Measurements from ENCODE around the gene EVX2.

EVX2 gene

DNA sequence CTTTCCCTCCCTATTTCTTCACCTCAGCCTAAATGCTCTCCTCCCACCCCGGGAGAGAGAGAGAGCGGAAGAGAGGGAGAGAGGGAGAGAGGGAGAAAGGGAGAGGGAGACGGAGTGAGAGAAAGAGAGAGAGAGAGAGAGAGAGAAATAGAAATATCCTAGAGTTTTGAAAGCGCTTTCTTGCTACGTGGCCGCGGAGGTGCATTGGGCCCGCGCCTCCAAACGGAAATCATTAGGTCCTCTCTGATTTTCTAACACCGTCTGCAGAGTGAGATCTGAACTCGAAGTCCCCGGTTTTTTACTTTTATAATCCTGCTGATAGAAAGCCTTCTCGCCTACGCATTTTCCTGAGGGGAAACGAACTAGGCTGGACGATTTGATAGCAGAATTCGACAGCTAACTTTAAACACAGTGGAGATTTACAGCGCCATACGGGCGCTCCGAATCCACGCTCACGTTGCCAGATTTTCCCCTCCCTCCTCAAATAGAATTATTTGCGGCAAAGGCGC is 903 bp upstream of the EVX2 start:
- H3K36me3 ChIP-seq (ENCODE audit: control insufficient read depth, insufficient read depth, low read length) = no peaks in the 10 kb centered on the region
- no peak overlapping the region for H3K4me3 ChIP-seq (ENCODE audit: low read depth, low read length)
- H3K4me1 ChIP-seq (ENCODE audit: control insufficient read depth, insufficient read depth, low read length) = peaks cover 17% of the 10 kb centered on the region
- H3K27ac ChIP-seq (ENCODE audit: low read depth, low read length) = no peak overlapping the region
- no peaks in the 10 kb centered on the region for H3K9me3 ChIP-seq (ENCODE audit: control insufficient read depth, insufficient read depth, low read length)
- H3K9ac ChIP-seq (ENCODE audit: low read depth, low read length) = no peak overlapping the region
- peaks cover 98% of the 10 kb centered on the region for H3K27me3 ChIP-seq (ENCODE audit: control insufficient read depth, insufficient read depth, low read length)

DNA sequence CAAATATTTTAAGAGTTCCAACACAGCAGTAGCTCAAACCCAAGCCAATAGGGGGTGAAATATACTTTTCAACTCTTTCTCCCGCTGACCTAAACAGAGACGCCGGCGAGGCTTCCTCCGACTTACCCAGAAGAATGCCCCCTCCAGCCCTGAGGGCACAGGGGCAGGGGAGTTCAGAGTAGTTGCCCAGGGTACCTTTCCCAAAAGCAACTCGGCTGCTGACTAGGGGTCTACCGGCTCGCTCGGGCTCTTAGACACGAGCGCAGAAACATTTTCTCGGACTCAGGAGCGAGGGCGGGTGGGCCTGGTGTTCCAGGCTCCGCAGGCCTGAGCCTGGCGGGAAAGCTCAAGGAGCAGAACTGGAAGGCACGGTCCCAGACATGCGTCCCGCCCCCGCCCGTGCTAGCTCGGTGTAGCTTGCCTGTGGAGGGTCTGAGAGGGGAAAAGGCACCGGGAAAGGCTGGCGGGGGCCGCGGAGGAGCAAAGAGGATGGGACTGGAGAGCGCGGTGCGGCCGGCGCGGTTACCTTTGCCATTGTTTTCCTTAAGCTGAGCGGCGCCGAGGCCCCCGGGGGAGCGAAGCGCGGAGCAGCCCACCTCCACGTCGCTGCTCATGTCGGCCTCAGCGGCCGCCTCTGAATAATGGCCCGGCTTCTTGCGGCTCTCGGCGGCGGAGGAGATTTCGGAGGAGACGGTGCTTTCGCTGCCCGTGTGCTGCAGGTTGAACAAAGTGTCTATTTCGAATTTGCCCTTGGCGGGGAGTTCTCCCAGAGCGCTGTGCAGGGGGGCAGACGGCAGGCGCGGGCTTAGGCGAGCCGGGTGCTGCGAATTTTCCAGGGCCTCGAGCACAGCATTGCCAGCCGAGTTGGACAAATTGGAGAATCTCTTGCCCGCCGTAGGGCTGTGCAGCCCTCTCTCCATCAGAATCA is 674 bp downstream of the EVX2 start:
- Histone ChIP-seq H3K27ac (ENCODE audit: low read depth, low read length) (no peak overlapping the region), H3K36me3 (ENCODE audit: control insufficient read depth, insufficient read depth, low read length) (no peaks in the 10 kb centered on the region), H3K9ac (ENCODE audit: low read depth, low read length) (no peak overlapping the region), H3K27me3 (ENCODE audit: control insufficient read depth, insufficient read depth, low read length) (peaks cover 98% of the 10 kb centered on the region), H3K9me3 (ENCODE audit: control insufficient read depth, insufficient read depth, low read length) (no peaks in the 10 kb centered on the region), H3K4me3 (ENCODE audit: low read depth, low read length) (no peak overlapping the region), H3K4me1 (ENCODE audit: control insufficient read depth, insufficient read depth, low read length) (peaks cover 9% of the 10 kb centered on the region; the same call in 1 of the 2 replicates)

DNA sequence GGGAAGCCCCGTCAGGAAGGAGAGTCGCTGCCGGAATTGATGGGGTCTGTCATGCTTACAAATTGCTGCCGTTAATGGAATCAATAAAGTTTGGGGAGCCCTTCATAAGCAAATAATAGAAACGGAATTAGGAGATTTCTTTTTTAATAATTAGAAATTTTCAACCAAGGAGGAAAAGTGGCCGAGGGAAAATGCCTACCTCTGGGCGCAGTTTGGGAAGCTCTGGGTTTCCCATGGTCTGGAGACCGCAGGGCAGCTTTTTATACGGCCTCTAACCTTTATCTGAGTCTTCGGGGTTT is 1.3 kb downstream of the EVX2 start:
- 0 out of 2 replicates have a peak overlapping the region, but pooled peaks have one; percentile 2 for H3K4me3 ChIP-seq (ENCODE audit: low read depth, low read length)
- no peak overlapping the region for H3K9ac ChIP-seq (ENCODE audit: low read depth, low read length)
- no peak overlapping the region for H3K27ac ChIP-seq (ENCODE audit: low read depth, low read length)
- H3K4me1 ChIP-seq (ENCODE audit: control insufficient read depth, insufficient read depth, low read length) = peaks cover 5% of the 10 kb centered on the region; the same call in 1 of the 2 replicates
- H3K9me3 ChIP-seq (ENCODE audit: control insufficient read depth, insufficient read depth, low read length) = no peaks in the 10 kb centered on the region
- peaks cover 98% of the 10 kb centered on the region for H3K27me3 ChIP-seq (ENCODE audit: control insufficient read depth, insufficient read depth, low read length)
- no peaks in the 10 kb centered on the region for H3K36me3 ChIP-seq (ENCODE audit: control insufficient read depth, insufficient read depth, low read length)

DNA sequence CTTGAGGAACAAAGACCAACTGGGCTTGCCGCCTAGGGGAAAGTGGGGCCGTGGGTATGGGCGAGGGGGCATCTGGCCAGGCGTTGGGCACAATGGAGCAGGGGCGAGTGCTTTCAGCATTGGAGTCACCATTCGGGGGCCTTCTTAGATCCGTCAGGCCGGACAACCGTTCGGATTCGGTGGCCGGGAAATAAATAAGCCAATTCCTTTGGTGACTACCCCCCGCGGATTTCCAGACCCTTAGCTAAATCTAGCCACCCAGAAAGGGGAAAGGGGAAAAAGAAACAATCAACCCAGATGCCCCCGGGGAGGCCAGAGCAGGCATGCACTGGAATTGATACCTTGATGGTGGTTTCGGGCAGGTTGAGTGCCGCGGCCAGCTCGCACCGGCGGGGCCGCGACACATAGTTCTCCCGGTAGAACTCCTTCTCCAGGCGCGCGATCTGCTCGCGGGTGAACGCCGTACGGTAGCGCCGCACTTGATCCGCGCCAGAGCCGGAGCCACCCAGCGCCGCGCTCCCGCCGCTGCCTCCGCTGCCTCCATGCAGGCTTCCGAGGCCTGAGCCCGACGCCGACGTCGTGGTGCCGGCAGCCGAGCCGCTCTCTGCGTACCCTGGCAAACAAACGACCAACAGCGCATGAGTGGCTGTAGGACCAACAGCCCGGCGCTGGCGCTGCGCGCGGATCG is 1.8 kb downstream of the EVX2 start:
- Histone ChIP-seq H3K9me3 (ENCODE audit: control insufficient read depth, insufficient read depth, low read length) (no peaks in the 10 kb centered on the region), H3K9ac (ENCODE audit: low read depth, low read length) (no peak overlapping the region), H3K27me3 (ENCODE audit: control insufficient read depth, insufficient read depth, low read length) (peaks cover 98% of the 10 kb centered on the region), H3K4me1 (ENCODE audit: control insufficient read depth, insufficient read depth, low read length) (peaks cover 5% of the 10 kb centered on the region; the same call in 1 of the 2 replicates), H3K27ac (ENCODE audit: low read depth, low read length) (no peak overlapping the region), H3K36me3 (ENCODE audit: control insufficient read depth, insufficient read depth, low read length) (no peaks in the 10 kb centered on the region), H3K4me3 (ENCODE audit: low read depth, low read length) (0 out of 2 replicates have a peak overlapping the region, but pooled peaks have one; percentile 2)

DNA sequence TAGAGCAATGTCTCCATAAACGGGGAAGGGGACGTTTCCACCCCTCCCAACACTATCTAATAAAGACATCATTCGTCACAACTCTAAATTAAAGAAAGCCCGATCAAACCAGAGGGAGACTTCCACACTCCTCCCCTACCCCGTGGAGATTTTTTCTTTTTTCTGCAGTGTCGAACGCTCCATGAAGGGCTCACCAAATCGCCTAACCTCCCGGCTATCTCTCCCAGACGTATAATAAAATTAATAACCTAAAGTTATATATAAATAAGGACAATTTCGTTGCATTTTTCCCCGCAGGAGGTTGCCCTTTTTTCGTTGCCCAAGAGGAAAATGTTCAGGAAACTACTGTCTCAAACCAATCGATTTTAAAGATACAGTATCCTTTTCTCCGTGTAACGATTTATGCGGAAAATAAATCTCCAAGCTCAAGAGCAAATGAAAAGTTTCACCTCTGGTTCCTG is 2.4 kb downstream of the EVX2 start:
- Histone ChIP-seq H3K4me3 (ENCODE audit: low read depth, low read length) (no peak overlapping the region), H3K27ac (ENCODE audit: low read depth, low read length) (no peak overlapping the region), H3K9me3 (ENCODE audit: control insufficient read depth, insufficient read depth, low read length) (no peaks in the 10 kb centered on the region), H3K4me1 (ENCODE audit: control insufficient read depth, insufficient read depth, low read length) (peaks cover 5% of the 10 kb centered on the region; the same call in 1 of the 2 replicates), H3K27me3 (ENCODE audit: control insufficient read depth, insufficient read depth, low read length) (peaks cover 98% of the 10 kb centered on the region), H3K36me3 (ENCODE audit: control insufficient read depth, insufficient read depth, low read length) (no peaks in the 10 kb centered on the region), H3K9ac (ENCODE audit: low read depth, low read length) (no peak overlapping the region)

DNA sequence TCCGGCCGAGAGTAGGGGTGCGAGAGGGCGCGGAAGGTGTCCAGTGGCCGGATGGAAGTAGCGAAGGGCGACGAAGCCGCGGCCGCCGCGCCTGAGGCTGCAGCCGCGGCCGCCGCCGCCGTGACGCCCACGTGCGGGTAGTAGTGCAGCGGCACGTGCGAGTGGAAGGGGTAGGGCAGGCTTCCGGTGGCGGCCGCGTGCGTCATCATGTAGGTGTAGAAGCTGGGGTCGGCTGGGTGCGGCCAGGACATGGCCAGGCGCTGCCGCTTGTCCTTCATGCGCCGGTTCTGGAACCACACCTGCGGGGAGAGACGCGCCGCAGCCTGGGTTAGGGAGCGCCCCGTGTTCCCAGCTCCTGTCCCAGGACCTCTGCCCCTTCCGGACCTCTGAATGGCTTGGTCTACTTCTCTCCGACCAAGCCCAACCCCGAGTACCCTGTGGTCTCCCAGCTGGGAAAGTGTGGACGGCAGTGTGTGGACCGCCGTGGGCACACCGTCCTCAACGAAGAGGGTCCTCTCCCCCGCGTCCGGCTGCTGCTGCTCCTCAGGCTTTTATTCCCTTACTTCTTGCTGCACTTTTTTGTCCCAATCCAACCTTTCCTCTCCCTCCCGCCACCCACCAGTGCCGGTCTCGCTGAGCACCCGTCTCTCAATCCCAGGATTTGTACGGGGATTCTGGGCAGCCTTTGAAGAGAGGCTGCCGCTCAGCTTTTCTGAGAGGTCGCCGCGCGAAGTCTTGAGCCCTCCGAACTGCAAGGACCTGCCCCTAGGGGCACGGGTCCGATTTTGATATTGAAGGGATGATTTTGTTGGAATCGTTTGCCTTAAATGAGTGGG is 3.0 kb downstream of the EVX2 start:
- Histone ChIP-seq H3K36me3 (ENCODE audit: control insufficient read depth, insufficient read depth, low read length) (no peaks in the 10 kb centered on the region), H3K9ac (ENCODE audit: low read depth, low read length) (no peak overlapping the region), H3K4me3 (ENCODE audit: low read depth, low read length) (peak overlapping the region; percentile 49), H3K9me3 (ENCODE audit: control insufficient read depth, insufficient read depth, low read length) (no peaks in the 10 kb centered on the region), H3K4me1 (ENCODE audit: control insufficient read depth, insufficient read depth, low read length) (peaks cover 3% of the 10 kb centered on the region; the same call in 1 of the 2 replicates), H3K27me3 (ENCODE audit: control insufficient read depth, insufficient read depth, low read length) (peaks cover 98% of the 10 kb centered on the region), H3K27ac (ENCODE audit: low read depth, low read length) (no peak overlapping the region)

DNA sequence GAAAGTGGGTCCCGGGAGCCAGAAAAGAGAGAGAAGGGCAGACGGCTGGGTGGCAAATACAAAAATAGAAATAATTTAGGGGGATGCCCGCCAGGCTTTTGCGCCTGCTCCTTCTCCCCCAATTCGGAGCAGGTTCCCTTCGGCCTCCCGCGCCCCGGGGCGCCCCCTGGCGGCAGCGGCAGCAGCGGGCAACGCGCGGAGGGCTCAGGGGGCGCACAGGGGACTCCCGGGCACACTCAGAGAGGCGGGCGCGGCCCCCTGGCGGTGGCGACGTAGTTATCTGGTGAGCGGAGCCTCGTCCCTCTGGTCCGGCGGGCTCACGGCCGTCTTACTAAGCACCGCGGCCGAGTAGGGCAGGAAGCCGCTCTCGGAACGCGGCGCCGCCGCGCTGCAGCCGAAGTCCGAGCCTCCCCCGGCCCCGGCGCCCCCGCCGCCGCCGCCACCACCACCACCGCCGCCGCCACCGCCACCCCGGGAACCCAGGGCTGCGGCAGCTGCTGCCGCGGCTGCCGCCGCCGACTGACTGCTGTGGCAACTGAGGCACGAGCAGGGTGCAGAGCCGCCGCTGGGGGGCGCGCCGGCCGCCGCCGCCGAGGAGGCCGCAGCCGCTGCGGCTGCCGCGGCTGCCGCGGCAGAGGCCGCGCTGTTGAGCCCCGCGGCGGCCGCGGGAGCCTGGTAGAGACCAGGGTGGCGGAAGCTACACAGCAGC is 3.8 kb downstream of the EVX2 start:
- no peaks in the 10 kb centered on the region for H3K36me3 ChIP-seq (ENCODE audit: control insufficient read depth, insufficient read depth, low read length)
- peak overlapping the region; percentile 49 for H3K4me3 ChIP-seq (ENCODE audit: low read depth, low read length)

DNA sequence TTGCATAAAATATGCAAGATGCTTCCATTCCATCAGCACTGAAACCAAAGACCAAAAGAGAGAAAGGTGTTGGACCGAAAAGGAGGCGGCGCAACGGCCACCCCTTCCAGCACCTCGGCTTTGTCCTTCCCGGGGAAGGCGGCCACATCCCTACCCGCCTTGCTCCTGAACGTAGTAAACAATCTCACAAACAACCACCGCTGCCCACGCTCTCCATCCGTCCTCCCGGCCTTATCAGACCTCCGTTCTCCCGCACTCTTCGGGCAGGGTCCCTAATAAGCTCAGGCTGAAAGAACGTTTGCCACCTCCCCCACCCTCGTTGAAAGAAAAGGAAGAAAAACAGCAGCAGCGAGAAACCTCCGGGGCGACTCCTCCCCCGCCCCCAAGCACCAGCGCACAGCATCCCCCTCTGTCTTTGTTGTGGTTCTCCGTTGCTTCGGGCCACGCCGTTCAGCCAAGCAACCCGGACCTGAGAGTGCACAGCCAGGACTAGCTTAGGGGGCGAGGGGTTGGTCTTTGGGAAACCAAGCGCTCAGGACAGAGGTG is 4.4 kb downstream of the EVX2 start:
- no peak overlapping the region for H3K27ac ChIP-seq (ENCODE audit: low read depth, low read length)
- H3K4me1 ChIP-seq (ENCODE audit: control insufficient read depth, insufficient read depth, low read length) = 0 out of 2 replicates have a peak, but pooled peaks cover 3% of the 10 kb centered on the region
- H3K4me3 ChIP-seq (ENCODE audit: low read depth, low read length) = peak overlapping the region; percentile 43; the same call in 1 of the 2 replicates
- H3K9ac ChIP-seq (ENCODE audit: low read depth, low read length) = no peak overlapping the region
- H3K9me3 ChIP-seq (ENCODE audit: control insufficient read depth, insufficient read depth, low read length) = no peaks in the 10 kb centered on the region
- peaks cover 98% of the 10 kb centered on the region for H3K27me3 ChIP-seq (ENCODE audit: control insufficient read depth, insufficient read depth, low read length)
- H3K36me3 ChIP-seq (ENCODE audit: control insufficient read depth, insufficient read depth, low read length) = no peaks in the 10 kb centered on the region

More for the DNA sequence above, 3.8 kb downstream of the EVX2 start:
- peaks cover 3% of the 10 kb centered on the region; the same call in 1 of the 2 replicates for H3K4me1 ChIP-seq (ENCODE audit: control insufficient read depth, insufficient read depth, low read length)
- no peak overlapping the region for H3K27ac ChIP-seq (ENCODE audit: low read depth, low read length)
- H3K27me3 ChIP-seq (ENCODE audit: control insufficient read depth, insufficient read depth, low read length) = peaks cover 98% of the 10 kb centered on the region
- H3K9me3 ChIP-seq (ENCODE audit: control insufficient read depth, insufficient read depth, low read length) = no peaks in the 10 kb centered on the region
- H3K9ac ChIP-seq (ENCODE audit: low read depth, low read length) = no peak overlapping the region

DNA sequence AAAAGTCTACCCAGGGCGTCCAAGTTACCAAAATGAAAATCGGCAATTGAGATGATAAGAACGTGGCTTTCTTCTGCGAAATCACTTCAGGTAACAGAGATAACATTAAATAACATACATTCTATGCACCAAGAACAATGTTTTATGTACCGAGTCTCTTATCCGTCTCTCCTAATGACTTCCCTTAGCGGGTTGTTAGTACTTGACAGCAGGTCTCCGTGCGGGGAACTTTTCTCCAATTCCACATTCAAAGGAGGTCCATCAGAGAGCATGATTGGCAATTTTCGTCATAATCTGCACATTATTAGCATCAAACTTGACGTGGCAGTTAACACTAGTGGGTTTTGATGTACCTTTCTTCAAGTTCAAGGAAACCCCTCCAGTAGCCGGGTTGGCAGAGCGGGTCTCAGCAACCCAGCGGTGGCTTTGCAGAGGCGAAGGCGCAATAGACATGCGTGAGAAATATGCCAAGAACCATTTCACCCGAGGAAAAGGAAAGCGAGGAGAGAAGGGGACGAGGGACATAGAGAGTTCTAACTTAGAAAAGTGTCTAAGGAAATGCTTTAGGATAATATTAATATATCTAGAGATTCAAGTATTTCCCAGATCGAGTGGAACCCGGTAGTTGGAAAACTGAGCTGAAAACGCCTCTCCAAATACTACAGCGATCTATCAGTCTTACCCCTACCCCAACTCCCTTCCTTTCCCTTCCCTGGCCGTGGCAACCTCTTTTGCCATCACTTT is 5.0 kb downstream of the EVX2 start:
- Histone ChIP-seq H3K27ac (ENCODE audit: low read depth, low read length) (no peak overlapping the region), H3K9ac (ENCODE audit: low read depth, low read length) (no peak overlapping the region), H3K4me3 (ENCODE audit: low read depth, low read length) (peak overlapping the region; percentile 43; the same call in 1 of the 2 replicates), H3K9me3 (ENCODE audit: control insufficient read depth, insufficient read depth, low read length) (no peaks in the 10 kb centered on the region), H3K4me1 (ENCODE audit: control insufficient read depth, insufficient read depth, low read length) (0 out of 2 replicates have a peak, but pooled peaks cover 3% of the 10 kb centered on the region), H3K27me3 (ENCODE audit: control insufficient read depth, insufficient read depth, low read length) (peaks cover 98% of the 10 kb centered on the region), H3K36me3 (ENCODE audit: control insufficient read depth, insufficient read depth, low read length) (no peaks in the 10 kb centered on the region)
